Measurements from ENCODE around the gene PRMT5. TPM values are rescaled to one million over a fixed set of nuclear protein-coding genes. Genes with fewer than 3 reads are reported as not detected.

The PRMT5 gene
- total RNA-seq, 1 donor from 2014 or later = 91.6 TPM

DNA sequence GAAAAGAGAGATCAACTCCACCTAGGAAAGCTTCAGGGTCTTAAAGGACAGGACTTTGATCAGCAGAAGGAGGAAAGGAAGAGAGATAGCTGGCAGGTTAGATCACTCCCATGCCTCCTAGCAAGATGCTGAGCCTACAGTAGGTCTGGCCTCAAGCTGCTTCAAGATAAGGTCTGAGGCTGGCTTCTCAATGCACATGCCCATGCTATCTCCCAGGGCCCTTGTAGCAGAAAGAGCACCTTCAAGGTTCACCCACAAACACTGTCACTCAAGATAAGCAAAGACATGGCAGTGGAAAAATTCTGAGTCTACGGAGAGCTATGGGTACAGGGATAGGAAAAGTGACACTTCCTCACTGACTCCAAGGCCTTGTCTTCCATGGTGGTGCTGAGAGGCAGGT lies 31.8 kb downstream of the PRMT5 start:
- H3K4me1 Mint-ChIP-seq (ENCODE audit: low read depth, unreplicated experiment) = peaks cover 31% of the 10 kb centered on the region

DNA sequence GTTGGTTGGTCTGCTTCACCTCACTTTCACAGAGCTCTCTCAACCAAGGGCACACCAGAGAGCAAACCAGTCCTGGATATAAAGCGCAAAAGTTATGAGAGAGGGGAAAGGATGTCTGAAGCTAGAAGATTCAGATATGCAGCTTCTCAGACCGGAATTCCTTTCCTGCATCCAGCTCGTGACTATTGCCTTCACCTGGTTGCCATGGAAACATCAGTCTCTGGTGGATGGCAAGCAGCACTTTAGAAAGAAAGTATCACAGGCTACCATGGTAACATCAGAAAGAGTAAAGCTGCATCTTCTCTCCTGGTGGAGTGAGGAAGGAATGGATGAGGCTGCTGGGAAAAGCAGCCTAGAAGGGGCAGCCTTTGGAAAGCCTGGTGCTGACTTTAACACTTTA lies 32.4 kb downstream of the PRMT5 start:
- no peak overlapping the region for H3K27ac ChIP-seq (ENCODE audit: low read depth, low read length)
- H3K36me3 Mint-ChIP-seq (ENCODE audit: low read depth, unreplicated experiment) = peaks cover 6% of the 10 kb centered on the region
- H3K79me2 ChIP-seq (ENCODE audit: insufficient read depth, low read length) = no peaks in the 10 kb centered on the region
- H3K36me3 ChIP-seq (ENCODE audit: insufficient read depth, low read length) = peaks cover 11% of the 10 kb centered on the region
- no peak overlapping the region for H2AFZ ChIP-seq (ENCODE audit: low read depth, low read length)
- no peaks in the 10 kb centered on the region for H3K27me3 ChIP-seq (ENCODE audit: insufficient read depth, low read length)
- H3K4me1 ChIP-seq (ENCODE audit: insufficient read depth, low read length) = peaks cover 15% of the 10 kb centered on the region
- no peaks in the 10 kb centered on the region for H3K9me3 Mint-ChIP-seq (ENCODE audit: unreplicated experiment)
- no peak overlapping the region for H3K4me3 Mint-ChIP-seq (ENCODE audit: unreplicated experiment)
- H3K4me2 ChIP-seq (ENCODE audit: low read length) = no peak overlapping the region
- TF ChIP-seq, protein P1, sequence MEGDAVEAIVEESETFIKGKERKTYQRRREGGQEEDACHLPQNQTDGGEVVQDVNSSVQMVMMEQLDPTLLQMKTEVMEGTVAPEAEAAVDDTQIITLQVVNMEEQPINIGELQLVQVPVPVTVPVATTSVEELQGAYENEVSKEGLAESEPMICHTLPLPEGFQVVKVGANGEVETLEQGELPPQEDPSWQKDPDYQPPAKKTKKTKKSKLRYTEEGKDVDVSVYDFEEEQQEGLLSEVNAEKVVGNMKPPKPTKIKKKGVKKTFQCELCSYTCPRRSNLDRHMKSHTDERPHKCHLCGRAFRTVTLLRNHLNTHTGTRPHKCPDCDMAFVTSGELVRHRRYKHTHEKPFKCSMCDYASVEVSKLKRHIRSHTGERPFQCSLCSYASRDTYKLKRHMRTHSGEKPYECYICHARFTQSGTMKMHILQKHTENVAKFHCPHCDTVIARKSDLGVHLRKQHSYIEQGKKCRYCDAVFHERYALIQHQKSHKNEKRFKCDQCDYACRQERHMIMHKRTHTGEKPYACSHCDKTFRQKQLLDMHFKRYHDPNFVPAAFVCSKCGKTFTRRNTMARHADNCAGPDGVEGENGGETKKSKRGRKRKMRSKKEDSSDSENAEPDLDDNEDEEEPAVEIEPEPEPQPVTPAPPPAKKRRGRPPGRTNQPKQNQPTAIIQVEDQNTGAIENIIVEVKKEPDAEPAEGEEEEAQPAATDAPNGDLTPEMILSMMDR (IDR thresholded peaks at IDR 0.05; ENCODE audit: insufficient read depth, low read depth, low read length) = no peak
- no peak for TF ChIP-seq EZH2 (IDR thresholded peaks at IDR 0.05; ENCODE audit: insufficient read depth, low read length)
- H3K4me3 ChIP-seq (ENCODE audit: insufficient read depth, low read depth, low read length) = no peak overlapping the region
- H3K27ac Mint-ChIP-seq (ENCODE audit: unreplicated experiment) = no peak overlapping the region
- peaks cover 3% of the 10 kb centered on the region for H3K27me3 Mint-ChIP-seq (ENCODE audit: low read depth, unreplicated experiment)
- peaks cover 31% of the 10 kb centered on the region for H3K4me1 Mint-ChIP-seq (ENCODE audit: low read depth, unreplicated experiment)
- no peaks in the 10 kb centered on the region for H3K9me3 ChIP-seq (ENCODE audit: insufficient read depth, low read depth, low read length)
- no peaks in the 10 kb centered on the region for H4K20me1 ChIP-seq (ENCODE audit: insufficient read depth, low read length)
- DNase-seq (ENCODE audit: low read depth) = no peak
- no peak for FAIRE-seq
- H3K9ac ChIP-seq (ENCODE audit: low read length) = no peak overlapping the region

More for the DNA sequence above, 31.8 kb downstream of the PRMT5 start:
- Histone ChIP-seq H3K4me3 (ENCODE audit: insufficient read depth, low read depth, low read length) (no peak overlapping the region), H4K20me1 (ENCODE audit: insufficient read depth, low read length) (no peaks in the 10 kb centered on the region), H3K4me2 (ENCODE audit: low read length) (no peak overlapping the region), H3K79me2 (ENCODE audit: insufficient read depth, low read length) (no peaks in the 10 kb centered on the region), H3K4me1 (ENCODE audit: insufficient read depth, low read length) (peaks cover 15% of the 10 kb centered on the region), H2AFZ (ENCODE audit: low read depth, low read length) (no peak overlapping the region), H3K27ac (ENCODE audit: low read depth, low read length) (no peak overlapping the region), H3K9me3 (ENCODE audit: insufficient read depth, low read depth, low read length) (no peaks in the 10 kb centered on the region), H3K36me3 (ENCODE audit: insufficient read depth, low read length) (peaks cover 11% of the 10 kb centered on the region), H3K27me3 (ENCODE audit: insufficient read depth, low read length) (no peaks in the 10 kb centered on the region), H3K9ac (ENCODE audit: low read length) (no peak overlapping the region)
- Mint-ChIP-seq H3K27me3 (ENCODE audit: low read depth, unreplicated experiment) (peaks cover under 1% of the 10 kb centered on the region), H3K9me3 (ENCODE audit: unreplicated experiment) (no peaks in the 10 kb centered on the region), H3K4me3 (ENCODE audit: unreplicated experiment) (peak overlapping the region; percentile 27), H3K36me3 (ENCODE audit: low read depth, unreplicated experiment) (peaks cover 8% of the 10 kb centered on the region), H3K27ac (ENCODE audit: unreplicated experiment) (peak overlapping the region; percentile 97)
- FAIRE-seq = no peak
- no peak for TF ChIP-seq EZH2 (IDR thresholded peaks at IDR 0.05; ENCODE audit: insufficient read depth, low read length)
- TF ChIP-seq, protein P1 (IDR thresholded peaks at IDR 0.05; ENCODE audit: insufficient read depth, low read depth, low read length) = no peak
- no peak for DNase-seq (ENCODE audit: low read depth)

DNA sequence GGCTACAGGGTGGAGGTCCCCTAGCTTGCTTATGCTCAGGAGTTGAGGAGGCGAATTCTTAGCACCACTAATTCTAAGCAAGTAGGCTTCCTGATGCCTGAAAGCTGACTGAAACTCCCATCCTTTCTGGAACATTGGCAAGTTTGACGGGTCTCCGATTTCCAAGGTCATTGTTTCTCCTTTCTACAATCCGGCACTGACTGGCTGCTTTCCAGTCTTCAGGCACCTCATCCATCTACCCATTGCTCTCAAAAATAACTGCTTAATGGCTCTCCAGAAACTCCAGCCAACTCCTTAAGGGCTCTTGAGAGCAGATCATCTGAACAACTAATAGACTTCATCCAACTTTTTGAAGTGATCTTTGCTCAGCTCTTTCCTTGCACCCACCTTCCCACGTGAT lies 32.8 kb downstream of the PRMT5 start:
- H3K36me3 Mint-ChIP-seq (ENCODE audit: low read depth, unreplicated experiment) = peaks cover 2% of the 10 kb centered on the region
- no peak for DNase-seq (ENCODE audit: low read depth)
- no peak overlapping the region for H3K4me3 Mint-ChIP-seq (ENCODE audit: unreplicated experiment)
- H3K4me1 ChIP-seq (ENCODE audit: insufficient read depth, low read length) = peaks cover 15% of the 10 kb centered on the region
- peaks cover 7% of the 10 kb centered on the region for H3K36me3 ChIP-seq (ENCODE audit: insufficient read depth, low read length)
- FAIRE-seq = no peak
- H2AFZ ChIP-seq (ENCODE audit: low read depth, low read length) = no peak overlapping the region
- H3K4me1 Mint-ChIP-seq (ENCODE audit: low read depth, unreplicated experiment) = peaks cover 31% of the 10 kb centered on the region
- no peak overlapping the region for H3K9ac ChIP-seq (ENCODE audit: low read length)
- no peak overlapping the region for H3K27ac ChIP-seq (ENCODE audit: low read depth, low read length)
- H4K20me1 ChIP-seq (ENCODE audit: insufficient read depth, low read length) = no peaks in the 10 kb centered on the region
- no peaks in the 10 kb centered on the region for H3K27me3 ChIP-seq (ENCODE audit: insufficient read depth, low read length)
- no peaks in the 10 kb centered on the region for H3K9me3 ChIP-seq (ENCODE audit: insufficient read depth, low read depth, low read length)
- peaks cover 3% of the 10 kb centered on the region for H3K27me3 Mint-ChIP-seq (ENCODE audit: low read depth, unreplicated experiment)
- H3K4me2 ChIP-seq (ENCODE audit: low read length) = no peak overlapping the region
- no peaks in the 10 kb centered on the region for H3K9me3 Mint-ChIP-seq (ENCODE audit: unreplicated experiment)
- H3K79me2 ChIP-seq (ENCODE audit: insufficient read depth, low read length) = no peaks in the 10 kb centered on the region
- H3K27ac Mint-ChIP-seq (ENCODE audit: unreplicated experiment) = no peak overlapping the region
- H3K4me3 ChIP-seq (ENCODE audit: insufficient read depth, low read depth, low read length) = no peak overlapping the region
- TF ChIP-seq EZH2 (IDR thresholded peaks at IDR 0.05; ENCODE audit: insufficient read depth, low read length) = no peak
- TF ChIP-seq, protein P1 (IDR thresholded peaks at IDR 0.05; ENCODE audit: insufficient read depth, low read depth, low read length) = no peak
